Keratinocyte (primary cell): ENCODE measurements around the gene SCFD2. TPM values are rescaled to one million over a fixed set of nuclear protein-coding genes. Genes with fewer than 3 reads are reported as not detected.

ENCODE experiments used
- DNase-seq: peaks from one replicate; pipeline ENCODE4 v3.0.0-alpha.2; 2011; ENCODE audit warnings: low read depth, missing footprints, low spot score
- FAIRE-seq: peaks from 2 replicates; lab custom pipeline; 2011; peaks lifted over from hg19 to GRCh38; lab: Jason Lieb, UNC
- H2AFZ ChIP-seq: 2 replicates; pipeline ENCODE4 v1.6.0; 2012; ENCODE audit warnings: low read length, control low read depth, inconsistent platforms; ENCODE audit not compliant: control insufficient read depth
- H3K27ac ChIP-seq: 2 replicates; pipeline ENCODE4 v1.5.1; 2011; ENCODE audit warnings: low read length; ENCODE audit not compliant: control insufficient read depth, insufficient read depth
- H3K27me3 ChIP-seq: 3 replicates; pipeline ENCODE4 v1.6.0; 2011; ENCODE audit warnings: low read length; ENCODE audit not compliant: control insufficient read depth, insufficient read depth; ENCODE audit errors: extremely low read depth
- H3K36me3 ChIP-seq, 2 experiments: 2 replicates in 1 of 2; 3 replicates in 1 of 2; pipeline ENCODE4 v1.5.1; 2011; ENCODE audit warnings: low read length in 2 of 2, mild to moderate bottlenecking in 1 of 2; ENCODE audit not compliant: control insufficient read depth in 2 of 2, insufficient read depth in 2 of 2; ENCODE audit errors: extremely low read depth in 1 of 2
- H3K4me1 ChIP-seq: 3 replicates; pipeline ENCODE4 v1.5.1; 2011; ENCODE audit warnings: low read length; ENCODE audit not compliant: control insufficient read depth, insufficient read depth; ENCODE audit errors: extremely low read depth
- H3K4me2 ChIP-seq: 3 replicates; pipeline ENCODE4 v1.6.0; 2011; ENCODE audit warnings: low read depth, low read length; ENCODE audit not compliant: control insufficient read depth, insufficient read depth; ENCODE audit errors: extremely low read depth
- H3K4me3 ChIP-seq, 3 experiments: fragments of 200-600 bp in 1 of 3; sonication (generic) in 1 of 3; 2 replicates in 2 of 3; 3 replicates in 1 of 3; pipeline ENCODE4 v1.5.1; 2011 to 2016; ENCODE audit warnings: low read length in 3 of 3, mild to moderate bottlenecking in 3 of 3, control low read depth in 2 of 3, inconsistent platforms in 1 of 3, low read depth in 1 of 3, mixed read lengths in 1 of 3, mixed run types in 1 of 3, moderate library complexity in 1 of 3; ENCODE audit not compliant: control insufficient read depth in 2 of 3, insufficient read depth in 2 of 3; ENCODE audit errors: extremely low read depth in 1 of 3
- H3K79me2 ChIP-seq: 2 replicates; pipeline ENCODE4 v1.6.0; 2012; ENCODE audit warnings: low read length; ENCODE audit not compliant: control insufficient read depth, insufficient read depth
- H3K9ac ChIP-seq: 3 replicates; pipeline ENCODE4 v1.6.0; 2011; ENCODE audit warnings: low read length; ENCODE audit not compliant: control insufficient read depth, insufficient read depth; ENCODE audit errors: extremely low read depth
- H3K9me1 ChIP-seq: 3 replicates; pipeline ENCODE4 v1.6.0; 2011; ENCODE audit warnings: low read length; ENCODE audit not compliant: control insufficient read depth, insufficient read depth; ENCODE audit errors: extremely low read depth
- H3K9me3 ChIP-seq: 2 replicates; pipeline ENCODE4 v1.5.1; 2012; ENCODE audit warnings: low read depth, low read length; ENCODE audit not compliant: control insufficient read depth
- H4K20me1 ChIP-seq: 3 replicates; pipeline ENCODE4 v1.6.0; 2011; ENCODE audit warnings: low read length; ENCODE audit not compliant: control insufficient read depth, insufficient read depth; ENCODE audit errors: extremely low read depth
- CTCF ChIP-seq, 3 experiments: IDR thresholded peaks in 1 of 3; conservative IDR thresholded peaks in 1 of 3; optimal IDR thresholded peaks in 1 of 3; 2 replicates in 2 of 3; 3 replicates in 1 of 3; pipeline versions ENCODE3 to v1.5.1; 2011; ENCODE audit warnings: low read length in 3 of 3, mild to moderate bottlenecking in 3 of 3, moderate library complexity in 2 of 3, control low read depth in 1 of 3, inconsistent platforms in 1 of 3; ENCODE audit not compliant: insufficient read depth in 2 of 3; ENCODE audit errors: extremely low read depth in 1 of 3
- EZH2 ChIP-seq: IDR thresholded peaks from one replicate; pipeline ENCODE4 v1.6.1; 2012; ENCODE audit warnings: inconsistent platforms, mild to moderate bottlenecking, low read length, moderate library complexity
- dilution Hi-C: fragments of 300-500 bp; cut with MboI; formaldehyde crosslinking; loops from one replicate; pipeline ENCODE4 v1.7.0; 2020; ENCODE audit warnings: low sequenced_read_pairs; ENCODE audit not compliant: extremely low pct_ligation_motif_present
- polyA plus RNA-seq, 5 experiments: library from polyadenylated mRNA; depleted of rRNA in 3 of 5; stranded (reverse) in 3 of 5; stranded (forward) in 1 of 5; unstranded in 1 of 5; fragments of >200 nt; gene quantifications; 1 replicate in 1 of 5; 2 replicates in 3 of 5; 3 replicates in 1 of 5; pipeline versions ENCODE4 v1.2.1 to v1.2.3, GENCODE V29; 2011 to 2012; ENCODE audit warnings: missing spikeins in 2 of 5, low read depth in 1 of 5, low replicate concordance in 1 of 5

SCFD2 gene
- polyA plus RNA-seq, 1 donor (not counting 4 experiments of a cell fraction or from before 2014, with no cell fraction given): 13.9 TPM

GRCh38 chr4:52843958-52844357, 521.9 kb downstream of the SCFD2 start:
- dilution Hi-C loops: no loop called here
- TF ChIP-seq CTCF (optimal IDR thresholded peaks at IDR 0.05 in 1 of 3, IDR thresholded peaks at IDR 0.05 in 1 of 3, conservative IDR thresholded peaks at IDR 0.05 in 1 of 3; ENCODE audit: extremely low read depth in 1 of 3, insufficient read depth in 2 of 3, low read length in 3 of 3): no peak
- TF ChIP-seq EZH2: no peak
- H3K4me3 ChIP-seq: no peak overlapping the region
- no peaks in the 10 kb centered on the region for H3K9me3 ChIP-seq
- no peak overlapping the region for H3K4me2 ChIP-seq
- H3K27me3 ChIP-seq: no peaks in the 10 kb centered on the region
- no peaks in the 10 kb centered on the region for H3K36me3 ChIP-seq
- H3K27ac ChIP-seq: no peak overlapping the region
- H3K79me2 ChIP-seq: no peaks in the 10 kb centered on the region
- H2AFZ ChIP-seq: no peak overlapping the region
- no peak overlapping the region for H3K9ac ChIP-seq
- FAIRE-seq (no peak), DNase-seq (no peak)
- peaks cover 27% of the 10 kb centered on the region for H3K4me1 ChIP-seq
- H3K9me1 ChIP-seq: no peaks in the 10 kb centered on the region
- H4K20me1 ChIP-seq: no peaks in the 10 kb centered on the region

DNA sequence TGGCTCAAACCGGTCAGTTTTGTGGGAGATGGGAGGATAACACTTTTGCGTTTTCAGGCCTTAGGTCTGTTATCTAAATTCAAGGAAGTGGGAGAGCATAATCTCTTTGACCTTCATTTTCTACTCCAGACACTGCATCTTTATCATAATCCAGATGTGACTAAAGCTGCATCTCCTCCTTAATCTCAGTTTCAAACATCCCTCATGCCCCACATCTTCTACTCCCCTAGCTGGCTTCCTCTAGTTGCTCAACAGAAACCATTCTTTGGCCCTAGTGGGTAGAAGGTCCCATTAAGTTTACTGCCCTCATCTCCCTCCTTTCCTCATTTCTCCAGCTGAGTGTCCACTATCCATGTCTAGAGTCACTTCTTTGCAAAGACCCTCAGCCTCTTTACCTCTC, 522.5 kb downstream of the SCFD2 start:
- H3K4me3 ChIP-seq: no peak overlapping the region
- TF ChIP-seq CTCF (optimal IDR thresholded peaks at IDR 0.05 in 1 of 3, IDR thresholded peaks at IDR 0.05 in 1 of 3, conservative IDR thresholded peaks at IDR 0.05 in 1 of 3; ENCODE audit: extremely low read depth in 1 of 3, insufficient read depth in 2 of 3, low read length in 3 of 3) (no peak), EZH2 (no peak)
- peaks cover 33% of the 10 kb centered on the region for H3K4me1 ChIP-seq
- H4K20me1 ChIP-seq: no peaks in the 10 kb centered on the region
- no peaks in the 10 kb centered on the region for H3K36me3 ChIP-seq
- DNase-seq: no peak
- no peaks in the 10 kb centered on the region for H3K9me3 ChIP-seq
- H3K27ac ChIP-seq: no peak overlapping the region
- H3K79me2 ChIP-seq: no peaks in the 10 kb centered on the region
- FAIRE-seq: no peak
- no peak overlapping the region for H3K9ac ChIP-seq
- H3K27me3 ChIP-seq: no peaks in the 10 kb centered on the region
- H2AFZ ChIP-seq: no peak overlapping the region
- dilution Hi-C loops: no loop called here
- no peaks in the 10 kb centered on the region for H3K9me1 ChIP-seq
- no peak overlapping the region for H3K4me2 ChIP-seq
